ENCODE data around the gene ASXL1.
"Not testable (repeated sequence)": the region's sequence is repeated elsewhere in the genome, so short reads cannot be mapped to it uniquely, and the experiment has no call there.

ASXL1 gene

DNA sequence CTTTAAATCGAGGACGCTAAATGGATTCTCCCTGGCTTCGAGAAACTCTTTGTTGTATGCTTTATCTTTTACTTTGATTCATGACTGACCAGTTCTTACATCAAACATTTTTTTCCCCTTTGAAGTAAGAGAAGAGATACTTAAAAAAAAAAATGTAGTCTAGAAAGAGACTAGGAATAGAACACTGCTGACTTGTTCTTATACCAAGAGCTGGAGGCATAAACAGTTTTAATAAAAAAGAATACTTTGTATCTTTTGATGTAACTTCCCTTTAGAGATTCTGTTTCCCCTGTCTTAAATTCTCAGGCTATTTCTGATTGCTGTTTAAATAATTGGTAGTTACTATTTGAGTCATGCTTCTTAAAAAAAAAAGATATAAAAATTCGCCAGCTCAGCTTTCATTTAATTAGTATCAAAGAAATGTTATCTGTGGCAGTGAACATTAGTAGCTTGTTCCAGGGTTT lies 4.8 kb downstream of the ASXL1 start:
- DNase-seq (ENCODE audit: low read depth, low spot score): no peak

DNA sequence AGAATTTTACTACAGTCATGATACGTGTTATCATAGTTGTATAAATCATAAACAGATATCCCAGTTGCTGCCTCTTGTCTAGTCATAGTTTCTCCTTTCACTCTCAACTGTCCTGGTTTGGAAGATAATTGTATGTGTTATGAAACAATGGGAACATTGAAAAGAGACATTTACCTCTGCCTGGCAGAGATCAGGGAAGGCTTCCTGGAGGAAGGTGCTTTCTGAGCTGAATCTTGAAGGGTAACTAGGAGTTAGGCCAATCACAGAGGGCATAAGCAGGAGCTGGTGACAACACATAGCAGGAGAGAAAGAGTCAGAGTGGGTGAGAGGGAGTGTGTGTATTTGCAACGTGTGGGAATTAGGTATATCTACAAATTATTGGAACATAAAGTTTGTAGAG lies 5.4 kb downstream of the ASXL1 start:
- no peak for DNase-seq (ENCODE audit: low read depth, low spot score)

- no peak for DNase-seq (ENCODE audit: low read depth, low spot score)
These were observed 6.5 kb downstream of the ASXL1 start for GRCh38 chr20:32364554-32365208.

GRCh38 chr20:32365564-32365963 lies 7.4 kb downstream of the ASXL1 start:
- DNase-seq (ENCODE audit: low read depth, low spot score): no peak

DNA sequence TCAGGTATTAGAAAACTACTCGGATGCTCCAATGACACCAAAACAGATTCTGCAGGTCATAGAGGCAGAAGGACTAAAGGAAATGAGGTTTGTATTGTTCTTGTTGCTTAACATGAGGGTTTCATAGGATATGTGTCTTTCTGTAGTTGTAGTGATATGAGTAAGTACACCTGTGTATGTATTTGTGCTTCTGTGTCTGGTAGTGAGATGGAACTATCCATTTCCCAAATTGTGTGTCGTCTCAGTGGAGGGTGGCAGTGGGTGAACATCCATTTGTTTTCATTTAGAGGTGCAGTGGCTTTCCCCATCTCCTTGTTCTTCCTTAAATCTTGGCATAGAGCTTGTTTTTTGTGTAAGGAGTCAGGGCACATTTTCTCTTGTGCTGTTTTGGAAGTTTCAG lies 8.2 kb downstream of the ASXL1 start:
- DNase-seq (ENCODE audit: low read depth, low spot score): no peak

DNA sequence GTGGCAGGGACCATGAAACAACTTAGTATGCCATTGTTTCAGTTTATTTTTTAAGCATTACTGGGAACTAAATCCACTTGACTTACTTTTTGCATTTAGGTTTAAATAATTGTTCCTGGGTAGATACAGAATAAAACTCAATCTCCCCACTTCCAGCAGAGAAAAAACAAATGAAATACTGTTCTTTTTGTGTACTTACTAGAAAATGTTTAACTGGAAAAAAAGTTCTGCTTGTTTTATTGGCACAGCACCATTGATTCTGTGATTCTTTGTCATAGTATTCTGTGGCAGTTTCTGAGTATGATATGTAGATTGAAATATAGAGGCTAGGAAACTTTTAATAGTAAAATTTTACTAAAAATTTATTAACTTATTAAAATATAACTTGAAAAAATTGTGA lies 10.2 kb downstream of the ASXL1 start:
- DNase-seq (ENCODE audit: low read depth, low spot score): no peak

DNA sequence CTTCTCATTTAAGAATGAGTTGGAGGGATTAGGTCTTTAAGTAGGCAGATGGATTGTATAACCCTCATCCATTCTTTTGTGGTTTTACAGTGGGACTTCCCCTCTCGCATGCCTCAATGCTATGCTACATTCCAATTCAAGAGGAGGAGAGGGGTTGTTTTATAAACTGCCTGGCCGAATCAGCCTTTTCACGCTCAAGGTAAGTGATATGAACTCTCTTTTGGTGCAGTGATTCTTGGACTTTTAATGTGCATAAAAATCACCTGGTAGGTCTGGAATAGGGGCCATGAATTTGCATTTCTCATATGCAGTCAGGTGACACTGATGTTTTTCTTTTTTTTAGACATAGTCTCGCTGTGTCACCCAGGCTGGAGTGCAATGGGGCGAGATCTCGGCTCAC lies 10.8 kb downstream of the ASXL1 start:
- peak; percentile 78 for DNase-seq (ENCODE audit: low read depth, low spot score)

- DNase-seq (ENCODE audit: low read depth, low spot score): no peak
These were observed 12.8 kb downstream of the ASXL1 start for GRCh38 chr20:32370897-32371296.

DNA sequence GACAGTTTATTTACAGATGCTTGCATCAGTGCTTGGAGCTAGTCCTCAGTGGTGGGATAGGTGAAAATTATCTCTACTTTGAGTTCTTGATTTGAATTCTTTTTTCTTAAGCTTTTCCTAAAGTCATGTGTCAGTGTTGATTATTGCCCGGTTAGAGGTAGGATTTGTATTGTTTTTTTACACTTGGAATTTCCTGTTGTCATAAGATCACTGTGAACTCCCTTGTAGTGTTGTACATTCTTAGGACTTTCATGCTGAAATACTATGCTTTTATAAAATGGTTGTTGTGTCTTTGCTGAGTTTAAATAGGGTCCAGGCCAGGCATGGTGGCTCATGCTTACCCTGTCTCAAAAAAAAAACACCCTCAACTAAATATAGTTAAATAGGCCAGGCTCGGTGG lies 20.3 kb downstream of the ASXL1 start:
- no peak for DNase-seq (ENCODE audit: low read depth, low spot score)

DNA sequence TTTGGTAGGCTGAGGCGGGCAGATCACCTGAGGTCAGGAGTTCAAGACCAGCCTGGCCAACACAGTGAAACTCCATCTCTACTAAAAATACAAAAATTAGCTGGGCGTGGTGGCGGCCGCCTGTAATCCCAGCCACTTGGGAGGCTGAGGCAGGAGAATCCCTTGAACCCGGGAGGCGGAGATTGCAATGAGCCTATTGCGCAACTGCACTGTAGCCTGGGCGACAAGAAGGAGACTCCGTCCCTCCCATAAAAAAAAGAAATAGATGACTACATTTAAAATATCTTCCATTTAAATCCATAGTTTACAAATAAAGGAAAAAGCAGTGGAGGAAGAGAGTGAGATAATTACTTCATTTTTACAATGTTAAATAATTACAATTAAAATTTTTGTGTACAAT lies 21.9 kb downstream of the ASXL1 start:
- not testable (repeated sequence) for DNase-seq (ENCODE audit: low read depth, low spot score)

DNA sequence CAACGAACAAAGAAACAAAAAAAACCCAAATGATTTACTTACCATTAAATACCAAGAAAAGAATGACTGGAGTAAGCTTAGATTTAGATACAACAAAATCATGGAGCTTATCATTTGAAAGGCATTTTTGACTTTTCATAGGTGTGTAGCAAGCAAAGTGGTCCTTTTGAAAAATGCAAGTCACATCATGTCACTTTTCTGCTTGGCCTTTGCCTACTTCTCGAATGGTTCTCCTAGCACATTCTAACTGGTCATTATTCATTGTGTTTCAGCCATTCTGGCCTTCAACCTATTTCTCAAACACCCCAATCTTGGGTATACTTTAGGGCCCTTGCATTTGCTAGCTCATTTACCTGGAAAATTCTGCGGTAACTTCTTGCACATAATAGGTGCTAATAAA lies 22.6 kb downstream of the ASXL1 start:
- no peak for DNase-seq (ENCODE audit: low read depth, low spot score)

- no peak for DNase-seq (ENCODE audit: low read depth, low spot score)
These were observed 24.2 kb downstream of the ASXL1 start for GRCh38 chr20:32382102-32382950.

- DNase-seq (ENCODE audit: low read depth, low spot score): not testable (repeated sequence)
These were observed 25.3 kb downstream of the ASXL1 start for GRCh38 chr20:32383441-32383840.

DNA sequence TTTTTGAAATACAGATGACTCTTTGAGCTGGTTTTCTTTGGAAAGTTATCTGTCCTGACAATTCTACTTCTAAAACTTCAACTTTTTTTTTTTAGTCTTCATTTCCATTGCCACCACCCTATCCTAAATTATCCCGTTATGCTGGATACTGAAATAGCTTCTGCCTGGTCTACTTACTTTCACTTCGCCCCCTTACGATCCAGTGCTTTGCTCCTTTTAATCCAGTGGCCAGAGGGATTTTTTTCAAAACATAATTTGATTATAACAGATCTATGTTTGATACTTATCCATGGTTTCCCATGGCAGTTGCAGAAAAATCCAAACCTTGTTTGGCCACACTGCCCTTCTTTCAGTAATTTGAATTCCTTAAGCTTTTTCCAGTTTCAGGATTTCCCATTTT lies 27.4 kb downstream of the ASXL1 start:
- DNase-seq (ENCODE audit: low read depth, low spot score): no peak

GRCh38 chr20:32386091-32386490 lies 28.0 kb downstream of the ASXL1 start:
- DNase-seq (ENCODE audit: low read depth, low spot score): peak; percentile 15

DNA sequence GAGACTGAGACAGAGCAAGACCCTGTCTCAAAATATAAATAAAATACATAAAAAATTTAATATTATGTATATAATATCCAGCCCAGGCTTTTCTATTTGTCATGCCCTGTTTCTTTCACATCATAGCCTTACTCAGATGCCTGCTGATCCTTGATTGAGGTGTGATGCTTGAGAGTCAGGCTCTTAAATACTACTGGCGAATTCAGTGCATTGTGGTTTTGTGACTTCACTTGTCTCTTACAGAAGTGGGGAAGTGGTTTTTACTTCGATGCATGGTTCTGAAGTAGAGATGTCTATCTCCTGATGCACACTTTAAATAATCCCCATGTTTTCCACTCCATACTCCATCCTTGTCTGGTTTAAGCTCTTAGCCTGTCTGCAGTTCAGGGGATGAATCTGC lies 29.1 kb downstream of the ASXL1 start:
- DNase-seq (ENCODE audit: low read depth, low spot score): peak; percentile 52

- DNase-seq (ENCODE audit: low read depth, low spot score): no peak
These were observed 32.9 kb downstream of the ASXL1 start for GRCh38 chr20:32391003-32391402.

- no peak for DNase-seq (ENCODE audit: low read depth, low spot score)
These were observed 36.9 kb downstream of the ASXL1 start for GRCh38 chr20:32395066-32395465.

DNA sequence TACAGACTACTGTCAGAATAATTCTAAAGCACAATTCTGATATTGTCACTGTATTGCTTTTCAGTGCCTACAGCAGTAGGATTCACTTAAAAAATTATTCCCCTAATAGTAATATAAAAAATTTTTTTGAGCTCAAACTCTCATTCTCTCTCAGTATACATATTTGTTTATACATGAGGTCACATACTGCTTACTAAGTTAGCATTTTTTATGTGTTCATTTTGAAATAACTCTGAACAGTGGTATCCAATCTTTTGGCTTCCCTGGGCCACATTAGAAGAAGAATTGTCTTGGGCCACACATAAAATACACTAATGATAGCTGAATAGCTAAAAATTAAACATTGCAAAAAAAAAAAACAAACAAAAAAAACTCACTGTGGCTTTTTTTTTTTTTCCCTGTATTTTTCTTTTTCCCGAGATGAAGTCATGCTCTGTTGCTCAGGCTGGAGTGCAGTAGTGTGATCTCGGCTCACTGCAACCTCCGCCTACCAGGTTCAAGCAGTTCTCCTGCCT lies 38.6 kb downstream of the ASXL1 start:
- DNase-seq (ENCODE audit: low read depth, low spot score): no peak

GRCh38 chr20:32397567-32398084 lies 39.5 kb downstream of the ASXL1 start:
- no peak for DNase-seq (ENCODE audit: low read depth, low spot score)

GRCh38 chr20:32400476-32400875 lies 42.3 kb downstream of the ASXL1 start:
- DNase-seq (ENCODE audit: low read depth, low spot score): no peak

GRCh38 chr20:32404017-32404416 lies 45.9 kb downstream of the ASXL1 start:
- no peak for DNase-seq (ENCODE audit: low read depth, low spot score)

- DNase-seq (ENCODE audit: low read depth, low spot score): no peak
These were observed 48.6 kb downstream of the ASXL1 start for GRCh38 chr20:32406701-32407100.

Measured in astrocyte of the hippocampus (primary cell).